Nephron progenitor cell (in vitro differentiated cells): ENCODE results near the gene GLIS1.

Source experiments
- DNase-seq: peaks from one replicate; pipeline ENCODE4 v3.0.0; 2021
- H3K27ac Mint-ChIP-seq: 2 replicates; pipeline ENCODE4 v1.8.0; 2021; ENCODE audit warnings: mild to moderate bottlenecking, moderate library complexity, mixed read lengths
- H3K27me3 Mint-ChIP-seq: 2 replicates; pipeline ENCODE4 v1.8.0; 2021; ENCODE audit warnings: mild to moderate bottlenecking, low read depth, mixed read lengths; ENCODE audit not compliant: poor library complexity
- H3K36me3 Mint-ChIP-seq: 2 replicates; pipeline ENCODE4 v1.8.0; 2021; ENCODE audit warnings: low read depth, mixed read lengths
- H3K4me1 Mint-ChIP-seq: 2 replicates; pipeline ENCODE4 v1.8.0; 2021; ENCODE audit warnings: mixed read lengths
- H3K4me3 Mint-ChIP-seq: 2 replicates; pipeline ENCODE4 v1.8.0; 2021; ENCODE audit warnings: mild to moderate bottlenecking, moderate library complexity, mixed read lengths
- H3K9me3 Mint-ChIP-seq: 2 replicates; pipeline ENCODE4 v1.8.0; 2021; ENCODE audit warnings: mild to moderate bottlenecking, moderate library complexity, mixed read lengths
- CTCF ChIP-seq: fragments of 200-600 bp; sonication (generic); IDR thresholded peaks from 2 replicates; pipeline ENCODE4 v1.5.0; 2021; ENCODE audit warnings: antibody characterized with exemption

The GLIS1 gene

GRCh38 chr1:53616511-53616910 is 122.5 kb downstream of the GLIS1 start:
- Mint-ChIP-seq H3K36me3 (no peaks in the 10 kb centered on the region), H3K4me1 (peaks cover 14% of the 10 kb centered on the region), H3K27me3 (peaks cover 18% of the 10 kb centered on the region), H3K27ac (no peak overlapping the region), H3K4me3 (no peak overlapping the region), H3K9me3 (peaks cover 11% of the 10 kb centered on the region)
- TF ChIP-seq CTCF = no peak
- no peak for DNase-seq

- H3K36me3 Mint-ChIP-seq = no peaks in the 10 kb centered on the region
- DNase-seq = no peak
- H3K4me1 Mint-ChIP-seq = peaks cover 3% of the 10 kb centered on the region
- TF ChIP-seq CTCF = no peak
- peaks cover 25% of the 10 kb centered on the region for H3K9me3 Mint-ChIP-seq
- H3K27ac Mint-ChIP-seq = no peak overlapping the region
- H3K4me3 Mint-ChIP-seq = no peak overlapping the region
- peaks cover 18% of the 10 kb centered on the region for H3K27me3 Mint-ChIP-seq
Observed at GRCh38 chr1:53615101-53615500, 123.9 kb downstream of the GLIS1 start.

GRCh38 chr1:53614231-53615021 is 124.5 kb downstream of the GLIS1 start:
- TF ChIP-seq CTCF = no peak
- Mint-ChIP-seq H3K9me3 (peaks cover 29% of the 10 kb centered on the region), H3K36me3 (no peaks in the 10 kb centered on the region), H3K27me3 (peaks cover 18% of the 10 kb centered on the region), H3K4me3 (no peak overlapping the region), H3K27ac (no peak overlapping the region), H3K4me1 (no peaks in the 10 kb centered on the region)
- no peak for DNase-seq

- no peak overlapping the region for H3K27ac Mint-ChIP-seq
- H3K9me3 Mint-ChIP-seq = peaks cover 31% of the 10 kb centered on the region
- H3K4me3 Mint-ChIP-seq = no peak overlapping the region
- no peak for TF ChIP-seq CTCF
- H3K4me1 Mint-ChIP-seq = peaks cover 20% of the 10 kb centered on the region
- no peaks in the 10 kb centered on the region for H3K36me3 Mint-ChIP-seq
- peaks cover 12% of the 10 kb centered on the region for H3K27me3 Mint-ChIP-seq
- DNase-seq = no peak
Observed at GRCh38 chr1:53608676-53609075, 130.3 kb downstream of the GLIS1 start.

GRCh38 chr1:53608071-53608470 is 130.9 kb downstream of the GLIS1 start:
- Mint-ChIP-seq H3K27me3 (peaks cover 12% of the 10 kb centered on the region), H3K4me1 (peaks cover 20% of the 10 kb centered on the region), H3K9me3 (peaks cover 31% of the 10 kb centered on the region), H3K36me3 (no peaks in the 10 kb centered on the region), H3K27ac (no peak overlapping the region), H3K4me3 (no peak overlapping the region)
- TF ChIP-seq CTCF = no peak
- DNase-seq = no peak

GRCh38 chr1:53606651-53607051 is 132.3 kb downstream of the GLIS1 start:
- Mint-ChIP-seq H3K27me3 (peaks cover 6% of the 10 kb centered on the region), H3K36me3 (no peaks in the 10 kb centered on the region), H3K4me1 (peaks cover 26% of the 10 kb centered on the region), H3K9me3 (peaks cover 21% of the 10 kb centered on the region), H3K4me3 (peak overlapping the region; percentile 13), H3K27ac (peak overlapping the region; percentile 72)
- TF ChIP-seq CTCF = no peak
- DNase-seq = peak; percentile 60
